Measurements from ENCODE around the gene ACACA. TPM values are rescaled to one million over a fixed set of nuclear protein-coding genes. Genes with fewer than 3 reads are reported as not detected.

ACACA gene
- total RNA-seq, 1 donor from 2014 or later: 44.8 TPM

GRCh38 chr17:37340804-37341203, 65.8 kb downstream of the ACACA start:
- DNase-seq (ENCODE audit: low read depth): no peak
- Histone ChIP-seq H3K4me3 (ENCODE audit: low read depth, low read length) (no peak overlapping the region), H3K27me3 (ENCODE audit: control insufficient read depth, insufficient read depth, low read length) (no peaks in the 10 kb centered on the region), H3K36me3 (ENCODE audit: control insufficient read depth, insufficient read depth, low read length) (peaks cover 6% of the 10 kb centered on the region)
- TF ChIP-seq, protein P1, sequence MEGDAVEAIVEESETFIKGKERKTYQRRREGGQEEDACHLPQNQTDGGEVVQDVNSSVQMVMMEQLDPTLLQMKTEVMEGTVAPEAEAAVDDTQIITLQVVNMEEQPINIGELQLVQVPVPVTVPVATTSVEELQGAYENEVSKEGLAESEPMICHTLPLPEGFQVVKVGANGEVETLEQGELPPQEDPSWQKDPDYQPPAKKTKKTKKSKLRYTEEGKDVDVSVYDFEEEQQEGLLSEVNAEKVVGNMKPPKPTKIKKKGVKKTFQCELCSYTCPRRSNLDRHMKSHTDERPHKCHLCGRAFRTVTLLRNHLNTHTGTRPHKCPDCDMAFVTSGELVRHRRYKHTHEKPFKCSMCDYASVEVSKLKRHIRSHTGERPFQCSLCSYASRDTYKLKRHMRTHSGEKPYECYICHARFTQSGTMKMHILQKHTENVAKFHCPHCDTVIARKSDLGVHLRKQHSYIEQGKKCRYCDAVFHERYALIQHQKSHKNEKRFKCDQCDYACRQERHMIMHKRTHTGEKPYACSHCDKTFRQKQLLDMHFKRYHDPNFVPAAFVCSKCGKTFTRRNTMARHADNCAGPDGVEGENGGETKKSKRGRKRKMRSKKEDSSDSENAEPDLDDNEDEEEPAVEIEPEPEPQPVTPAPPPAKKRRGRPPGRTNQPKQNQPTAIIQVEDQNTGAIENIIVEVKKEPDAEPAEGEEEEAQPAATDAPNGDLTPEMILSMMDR (IDR thresholded peaks at IDR 0.05; ENCODE audit: insufficient read depth, low read length, severe bottlenecking): no peak
- FAIRE-seq: no peak

- H3K36me3 ChIP-seq (ENCODE audit: control insufficient read depth, insufficient read depth, low read length): peaks cover 6% of the 10 kb centered on the region
- FAIRE-seq: no peak
- TF ChIP-seq, protein P1 (IDR thresholded peaks at IDR 0.05; ENCODE audit: insufficient read depth, low read length, severe bottlenecking): no peak
These were observed 67.3 kb downstream of the ACACA start for GRCh38 chr17:37339321-37339720.

DNA sequence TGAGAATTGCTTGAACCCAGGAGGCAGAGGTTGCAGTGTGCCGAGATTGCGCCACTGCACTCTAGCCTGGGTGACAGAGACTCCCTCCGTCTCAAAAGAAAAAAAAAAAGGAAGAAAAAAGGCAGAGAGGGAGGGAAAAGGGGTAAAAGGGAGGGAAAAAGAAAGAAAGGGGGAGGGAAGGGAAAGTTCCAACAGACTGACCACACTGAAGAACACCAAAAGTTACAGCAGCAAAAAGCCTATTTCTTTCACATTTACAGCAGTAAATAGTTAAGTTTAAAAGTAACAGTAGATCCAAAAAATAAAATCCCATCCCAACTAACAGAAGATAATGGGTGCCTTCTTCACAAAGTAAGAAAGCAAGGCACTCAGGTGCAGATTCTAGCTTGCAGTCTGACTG, 67.8 kb downstream of the ACACA start:
- no peak for FAIRE-seq
- no peak for DNase-seq (ENCODE audit: low read depth)
- TF ChIP-seq, protein P1 (IDR thresholded peaks at IDR 0.05; ENCODE audit: insufficient read depth, low read length, severe bottlenecking): no peak
- Histone ChIP-seq H3K4me3 (ENCODE audit: low read depth, low read length) (no peak overlapping the region), H3K36me3 (ENCODE audit: control insufficient read depth, insufficient read depth, low read length) (peaks cover 6% of the 10 kb centered on the region), H3K27me3 (ENCODE audit: control insufficient read depth, insufficient read depth, low read length) (no peaks in the 10 kb centered on the region)

More at GRCh38 chr17:37339321-37339720, 67.3 kb downstream of the ACACA start:
- Histone ChIP-seq H3K27me3 (ENCODE audit: control insufficient read depth, insufficient read depth, low read length) (no peaks in the 10 kb centered on the region), H3K4me3 (ENCODE audit: low read depth, low read length) (no peak overlapping the region)
- DNase-seq (ENCODE audit: low read depth): no peak

DNA sequence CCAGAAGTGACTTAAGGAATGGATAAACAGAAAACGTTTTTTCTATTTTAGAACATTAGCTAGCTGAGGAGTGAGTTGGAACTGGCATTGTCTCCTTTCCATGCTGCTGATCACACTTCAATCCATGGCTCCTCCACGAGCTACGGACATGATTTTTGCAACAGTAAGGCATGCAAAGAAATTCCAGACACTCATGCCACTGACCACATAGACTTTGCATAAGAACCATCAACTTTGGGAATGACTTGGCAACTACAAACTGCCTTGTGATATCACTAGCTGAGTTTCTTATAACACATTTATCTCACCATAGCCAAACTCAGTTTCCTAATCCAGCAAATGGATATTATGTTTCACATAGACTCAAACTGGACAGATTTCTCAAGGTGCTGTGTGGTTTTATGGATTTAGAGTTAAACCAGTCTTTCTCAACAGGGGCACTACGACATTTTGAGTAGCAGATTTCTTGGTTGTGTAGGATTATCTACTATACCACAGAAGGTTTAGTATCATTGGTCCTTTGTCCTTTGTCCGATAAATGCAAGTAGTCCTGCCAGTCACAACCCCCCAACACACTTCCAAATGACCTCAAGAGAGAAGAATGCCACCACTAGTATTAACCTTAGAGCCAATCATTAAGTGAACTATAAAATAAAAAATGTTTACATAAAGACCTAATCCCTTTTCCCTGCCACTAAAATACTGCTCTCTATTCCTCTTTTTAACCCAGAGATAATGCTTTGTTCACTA, 79.1 kb downstream of the ACACA start:
- DNase-seq (ENCODE audit: low read depth) (no peak), FAIRE-seq (no peak)
- TF ChIP-seq, protein P1 (IDR thresholded peaks at IDR 0.05; ENCODE audit: insufficient read depth, low read length, severe bottlenecking): no peak
- Histone ChIP-seq H3K27me3 (ENCODE audit: control insufficient read depth, insufficient read depth, low read length) (no peaks in the 10 kb centered on the region), H3K36me3 (ENCODE audit: control insufficient read depth, insufficient read depth, low read length) (peaks cover 5% of the 10 kb centered on the region), H3K4me3 (ENCODE audit: low read depth, low read length) (no peak overlapping the region)

GRCh38 chr17:37322826-37323561, 83.6 kb downstream of the ACACA start:
- TF ChIP-seq, protein P1 (IDR thresholded peaks at IDR 0.05; ENCODE audit: insufficient read depth, low read length, severe bottlenecking): no peak
- no peak overlapping the region for H3K4me3 ChIP-seq (ENCODE audit: low read depth, low read length)
- peaks cover 5% of the 10 kb centered on the region for H3K36me3 ChIP-seq (ENCODE audit: control insufficient read depth, insufficient read depth, low read length)
- no peak for DNase-seq (ENCODE audit: low read depth)
- FAIRE-seq: no peak
- H3K27me3 ChIP-seq (ENCODE audit: control insufficient read depth, insufficient read depth, low read length): no peaks in the 10 kb centered on the region

Data from bronchial epithelial cell (primary cell).